ENCODE results near the gene STK32A. TPM values are rescaled to one million over a fixed set of nuclear protein-coding genes. Genes with fewer than 3 reads are reported as not detected.

The STK32A gene
- total and polyA plus RNA-seq, 2 experiments from 2014 or later = 2.4 to 2.8 TPM

- peak; percentile 95 for ATAC-seq
- H3K36me3 ChIP-seq (ENCODE audit: insufficient read depth) = peaks cover 15% of the 10 kb centered on the region; the same call in 1 of the 2 replicates
- peak; percentile 38 for DNase-seq (ENCODE audit: low spot score)
- TF ChIP-seq ETS1 (IDR thresholded peaks at IDR 0.05) (no peak), POLR2AphosphoS5 (IDR thresholded peaks at IDR 0.05; ENCODE audit: low read depth) (no peak), CTCF (conservative IDR thresholded peaks at IDR 0.05; ENCODE audit: low read depth in 2 of 2) (no peak), ZNF462 (CRISPR knock-in tag; IDR thresholded peaks at IDR 0.05) (no peak), EZH2phosphoT487 (IDR thresholded peaks at IDR 0.05; ENCODE audit: unreplicated experiment) (no peak), CREB1 (CRISPR knock-in tag; IDR thresholded peaks at IDR 0.05; ENCODE audit: low read depth) (no peak), ZNF114 (CRISPR knock-in tag; IDR thresholded peaks at IDR 0.05) (no peak), NANOG (IDR thresholded peaks at IDR 0.05; ENCODE audit: borderline replicate concordance) (no peak), EZH2 (IDR thresholded peaks at IDR 0.05; ENCODE audit: low read depth, unreplicated experiment) (no peak), JUNB (IDR thresholded peaks at IDR 0.05; ENCODE audit: unreplicated experiment) (no peak), ZNF331 (CRISPR knock-in tag; IDR thresholded peaks at IDR 0.05; ENCODE audit: low read depth) (no peak), STAT1 (IDR thresholded peaks at IDR 0.05; ENCODE audit: unreplicated experiment) (no peak), REST (IDR thresholded peaks at IDR 0.05; ENCODE audit: unreplicated experiment) (no peak)
- H2AFZ ChIP-seq = peak overlapping the region; percentile 31; the same call in 1 of the 2 replicates
- H3K79me2 ChIP-seq (replicated peaks; ENCODE audit: insufficient read depth) = no peaks in the 10 kb centered on the region
- Mint-ChIP-seq H3K9me3 (peaks cover 22% of the 10 kb centered on the region), H3K4me3 (no peak overlapping the region), H3K27ac (no peak overlapping the region), H3K27me3 (ENCODE audit: insufficient read depth, low read depth, poor library complexity) (peaks cover 3% of the 10 kb centered on the region), H3K36me3 (ENCODE audit: low read depth) (peaks cover 28% of the 10 kb centered on the region), H3K4me1 (peaks cover 33% of the 10 kb centered on the region)
- H3K9me2 ChIP-seq (ENCODE audit: insufficient read depth) = no peaks in the 10 kb centered on the region; the same call in 1 of the 2 replicates
- no peaks in the 10 kb centered on the region for H3K27me3 ChIP-seq (ENCODE audit: insufficient read depth)
- no peak overlapping the region for H3K4me3 ChIP-seq
- H3K4me2 ChIP-seq = peak overlapping the region; percentile 54
- H3K27ac ChIP-seq (ENCODE audit: low read depth) = peak overlapping the region; percentile 88
- no peaks in the 10 kb centered on the region for H3F3A ChIP-seq (replicated peaks; ENCODE audit: low read depth)
- H3K4me1 ChIP-seq (ENCODE audit: insufficient read depth) = peaks cover 42% of the 10 kb centered on the region
- no peaks in the 10 kb centered on the region for H4K20me1 ChIP-seq (replicated peaks; ENCODE audit: insufficient read depth)
These were observed 55.4 kb downstream of the STK32A start for GRCh38 chr5:147290261-147290660.
